ENCODE results near the gene SHC2. TPM values are rescaled to one million over a fixed set of nuclear protein-coding genes. Genes with fewer than 3 reads are reported as not detected.
"Not testable (repeated sequence)": the region's sequence is repeated elsewhere in the genome, so short reads cannot be mapped to it uniquely, and the experiment has no call there.

The SHC2 gene
- total RNA-seq, 1 donor from 2014 or later, result 29.7 TPM

GRCh38 chr19:412356-413355 is 48.2 kb downstream of the SHC2 start:
- H3K27me3 ChIP-seq (ENCODE audit: insufficient read depth, low read length), result peaks cover 10% of the 10 kb centered on the region
- H3K9ac ChIP-seq (ENCODE audit: low read length), result no peak overlapping the region
- no peak overlapping the region for H2AFZ ChIP-seq (ENCODE audit: low read depth, low read length)
- H3K27ac ChIP-seq (ENCODE audit: low read depth, low read length), result no peak overlapping the region
- H3K27ac Mint-ChIP-seq (ENCODE audit: unreplicated experiment), result no peak overlapping the region
- no peaks in the 10 kb centered on the region for H3K36me3 ChIP-seq (ENCODE audit: insufficient read depth, low read length)
- peaks cover 5% of the 10 kb centered on the region for H3K27me3 Mint-ChIP-seq (ENCODE audit: low read depth, unreplicated experiment)
- H3K4me3 Mint-ChIP-seq (ENCODE audit: unreplicated experiment), result no peak overlapping the region
- H3K4me3 ChIP-seq (ENCODE audit: insufficient read depth, low read depth, low read length), result no peak overlapping the region
- no peak overlapping the region for H3K4me2 ChIP-seq (ENCODE audit: low read length)
- DNase-seq (ENCODE audit: low read depth) (no peak), FAIRE-seq (no peak)
- no peaks in the 10 kb centered on the region for H3K4me1 Mint-ChIP-seq (ENCODE audit: low read depth, unreplicated experiment)
- peaks cover 2% of the 10 kb centered on the region for H3K9me3 Mint-ChIP-seq (ENCODE audit: unreplicated experiment)
- no peaks in the 10 kb centered on the region for H4K20me1 ChIP-seq (ENCODE audit: insufficient read depth, low read length)
- no peaks in the 10 kb centered on the region for H3K9me3 ChIP-seq (ENCODE audit: insufficient read depth, low read depth, low read length)
- no peaks in the 10 kb centered on the region for H3K79me2 ChIP-seq (ENCODE audit: insufficient read depth, low read length)
- H3K4me1 ChIP-seq (ENCODE audit: insufficient read depth, low read length), result peaks cover 3% of the 10 kb centered on the region
- H3K36me3 Mint-ChIP-seq (ENCODE audit: low read depth, unreplicated experiment), result no peaks in the 10 kb centered on the region
- TF ChIP-seq CTCF (IDR thresholded peaks at IDR 0.05; ENCODE audit: insufficient read depth, low read depth, low read length), result no peak
- no peak for TF ChIP-seq EZH2 (IDR thresholded peaks at IDR 0.05; ENCODE audit: insufficient read depth, low read length)

- H3K4me2 ChIP-seq (ENCODE audit: low read length), result no peak overlapping the region
- no peak for TF ChIP-seq CTCF (IDR thresholded peaks at IDR 0.05; ENCODE audit: insufficient read depth, low read depth, low read length)
- TF ChIP-seq EZH2 (IDR thresholded peaks at IDR 0.05; ENCODE audit: insufficient read depth, low read length), result no peak
- Mint-ChIP-seq H3K36me3 (ENCODE audit: low read depth, unreplicated experiment) (no peaks in the 10 kb centered on the region), H3K4me3 (ENCODE audit: unreplicated experiment) (no peak overlapping the region), H3K9me3 (ENCODE audit: unreplicated experiment) (peaks cover 2% of the 10 kb centered on the region), H3K4me1 (ENCODE audit: low read depth, unreplicated experiment) (no peaks in the 10 kb centered on the region), H3K27me3 (ENCODE audit: low read depth, unreplicated experiment) (peaks cover 5% of the 10 kb centered on the region), H3K27ac (ENCODE audit: unreplicated experiment) (no peak overlapping the region)
- no peak overlapping the region for H2AFZ ChIP-seq (ENCODE audit: low read depth, low read length)
- no peak overlapping the region for H3K27ac ChIP-seq (ENCODE audit: low read depth, low read length)
- FAIRE-seq (no peak), DNase-seq (ENCODE audit: low read depth) (no peak)
- H3K36me3 ChIP-seq (ENCODE audit: insufficient read depth, low read length), result no peaks in the 10 kb centered on the region
- no peaks in the 10 kb centered on the region for H3K9me3 ChIP-seq (ENCODE audit: insufficient read depth, low read depth, low read length)
- H4K20me1 ChIP-seq (ENCODE audit: insufficient read depth, low read length), result no peaks in the 10 kb centered on the region
- H3K9ac ChIP-seq (ENCODE audit: low read length), result no peak overlapping the region
- peaks cover 10% of the 10 kb centered on the region for H3K27me3 ChIP-seq (ENCODE audit: insufficient read depth, low read length)
- H3K4me1 ChIP-seq (ENCODE audit: insufficient read depth, low read length), result peaks cover 3% of the 10 kb centered on the region
- H3K79me2 ChIP-seq (ENCODE audit: insufficient read depth, low read length), result no peaks in the 10 kb centered on the region
- no peak overlapping the region for H3K4me3 ChIP-seq (ENCODE audit: insufficient read depth, low read depth, low read length)
These were observed 49.0 kb downstream of the SHC2 start for GRCh38 chr19:411723-412355.

- not testable (repeated sequence) for H3K4me1 ChIP-seq (ENCODE audit: insufficient read depth, low read length); H3K27me3 Mint-ChIP-seq (ENCODE audit: low read depth, unreplicated experiment); H3K9me3 Mint-ChIP-seq (ENCODE audit: unreplicated experiment); H2AFZ ChIP-seq (ENCODE audit: low read depth, low read length); H3K4me2 ChIP-seq (ENCODE audit: low read length); H3K4me3 Mint-ChIP-seq (ENCODE audit: unreplicated experiment); DNase-seq (ENCODE audit: low read depth); H3K79me2 ChIP-seq (ENCODE audit: insufficient read depth, low read length); H4K20me1 ChIP-seq (ENCODE audit: insufficient read depth, low read length); H3K4me3 ChIP-seq (ENCODE audit: insufficient read depth, low read depth, low read length); H3K36me3 Mint-ChIP-seq (ENCODE audit: low read depth, unreplicated experiment); FAIRE-seq; H3K4me1 Mint-ChIP-seq (ENCODE audit: low read depth, unreplicated experiment); H3K36me3 ChIP-seq (ENCODE audit: insufficient read depth, low read length); H3K9me3 ChIP-seq (ENCODE audit: insufficient read depth, low read depth, low read length); H3K27ac ChIP-seq (ENCODE audit: low read depth, low read length); H3K27ac Mint-ChIP-seq (ENCODE audit: unreplicated experiment); H3K9ac ChIP-seq (ENCODE audit: low read length); H3K27me3 ChIP-seq (ENCODE audit: insufficient read depth, low read length)
These were observed 49.6 kb downstream of the SHC2 start for GRCh38 chr19:411121-411722.
